Stimulated activated CD8-positive, alpha-beta memory T cell treated with anti-CD3 and anti-CD28 coated beads, Interleukin-4, amount 100 ng/mL, for 24 hours (primary cell): Measurements from ENCODE around the gene NUMA1.

Source experiments
- DNase-seq: peaks from one replicate; pipeline ENCODE4 v3.0.0-alpha.2; 2020; ENCODE audit warnings: low read depth

The NUMA1 gene

DNA sequence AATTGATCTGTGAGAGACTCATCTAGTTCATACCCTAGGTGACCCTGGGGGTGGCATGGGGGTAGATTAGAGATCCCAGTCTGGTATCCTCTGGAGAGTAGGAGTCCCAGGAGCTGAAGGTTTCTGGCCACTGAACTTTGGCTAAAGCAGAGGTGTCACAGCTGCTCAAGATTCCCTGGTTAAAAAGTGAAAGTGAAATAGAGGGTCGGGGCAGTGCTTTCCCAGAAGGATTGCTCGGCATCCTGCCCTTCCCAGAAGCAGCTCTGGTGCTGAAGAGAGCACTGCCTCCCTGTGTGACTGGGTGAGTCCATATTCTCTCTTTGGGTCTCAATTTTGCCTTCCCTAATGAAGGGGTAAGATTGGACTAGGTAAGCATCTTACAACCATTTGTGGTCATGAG, 81.0 kb downstream of the NUMA1 start:
- DNase-seq: no peak

DNA sequence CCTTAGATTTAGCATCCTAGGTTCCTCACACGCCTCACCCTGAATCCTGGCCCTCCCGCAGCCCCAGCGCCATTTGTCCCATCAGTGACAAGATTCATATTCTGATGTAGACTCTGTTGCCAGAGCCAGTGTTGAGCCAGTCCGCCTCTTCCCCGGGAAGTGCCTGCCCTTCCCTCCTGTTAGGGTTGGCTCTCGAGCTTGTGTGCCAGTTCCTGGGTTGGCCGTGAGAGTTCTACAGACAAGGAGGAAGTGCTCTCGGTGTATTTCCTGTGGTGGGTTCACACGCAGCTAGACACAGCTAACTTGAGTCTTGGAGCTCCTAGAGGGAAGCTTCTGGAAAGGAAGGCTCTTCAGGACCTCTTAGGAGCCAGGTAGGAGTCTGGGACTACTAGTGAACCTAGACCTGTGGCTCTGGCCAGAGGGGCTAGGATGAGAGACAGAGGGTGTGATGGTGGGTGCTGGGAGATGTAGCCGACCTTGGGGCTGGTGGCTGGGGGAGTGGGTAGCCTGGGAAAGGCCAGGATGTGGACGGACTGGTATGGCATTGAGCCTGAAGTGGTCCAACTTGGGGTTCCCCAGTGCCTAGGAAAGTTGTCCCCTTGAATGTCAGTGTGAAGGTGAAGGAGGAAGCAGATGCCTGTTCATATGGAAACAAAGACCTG, 81.6 kb downstream of the NUMA1 start, which contains the start of gene IL18BP:
Gene IL18BP (plus strand): TSS at position 261 of the 662 bp plus-strand sequence. CDS start 1,076 bp downstream, outside the sequence.
- no peak for DNase-seq

DNA sequence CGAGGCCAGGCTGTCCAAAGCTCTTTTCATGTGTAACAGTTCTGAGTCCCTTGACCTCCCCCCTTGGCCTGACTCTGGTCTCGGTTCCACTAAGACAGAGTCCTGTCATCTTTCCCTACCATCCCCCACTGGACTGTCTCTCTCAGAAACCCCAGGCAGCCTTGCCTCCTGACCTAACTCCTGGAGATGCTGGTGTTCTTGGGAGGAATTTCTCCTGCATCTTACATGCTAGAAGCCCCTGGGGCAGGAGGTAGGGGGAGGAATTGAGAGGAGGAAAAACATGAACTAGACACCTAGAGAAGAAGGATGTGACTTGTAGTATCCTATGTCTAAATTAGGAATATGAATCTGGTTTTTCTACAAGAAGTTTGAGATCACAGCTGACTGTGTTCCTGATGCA, 82.3 kb downstream of the NUMA1 start:
- no peak for DNase-seq

DNA sequence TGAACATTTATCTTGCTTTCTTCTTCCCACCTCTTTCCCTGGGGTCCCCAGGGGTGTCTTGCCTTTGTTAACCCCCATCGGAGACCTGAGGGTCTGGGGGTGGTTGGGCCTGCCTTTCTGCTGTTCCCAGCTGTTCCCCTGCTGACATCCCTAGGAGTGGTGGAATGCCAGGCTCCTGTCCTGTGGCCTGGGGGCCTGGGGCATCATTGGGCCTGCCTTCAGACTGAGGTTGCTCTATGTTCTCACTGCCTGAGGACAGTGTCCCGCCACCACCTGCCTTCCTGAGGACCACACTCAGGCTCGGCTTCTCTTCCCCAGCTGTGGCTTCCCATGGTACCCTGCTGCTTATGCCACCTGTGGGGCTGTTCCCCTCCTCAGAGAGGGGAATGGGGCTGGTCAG, 82.7 kb downstream of the NUMA1 start:
- no peak for DNase-seq

DNA sequence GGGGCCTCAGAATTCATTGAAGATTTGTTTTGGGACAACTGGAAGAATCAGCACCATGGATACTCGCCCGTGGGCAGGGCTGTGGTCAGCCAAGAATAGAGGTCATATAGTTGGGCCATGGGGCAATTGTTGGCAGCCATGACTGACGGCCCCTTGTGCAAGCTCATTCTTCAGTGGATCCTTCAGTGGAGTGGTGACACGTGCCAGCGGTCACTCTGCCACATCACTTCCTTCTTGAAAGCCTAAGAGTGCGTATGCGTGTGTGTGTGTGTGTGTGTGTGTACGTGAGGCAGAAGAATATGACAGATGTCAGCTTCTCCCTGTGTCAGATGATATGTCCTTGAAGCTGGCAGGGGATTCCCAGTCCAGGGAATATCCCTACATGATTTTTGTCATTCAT, 83.4 kb downstream of the NUMA1 start:
- no peak for DNase-seq

DNA sequence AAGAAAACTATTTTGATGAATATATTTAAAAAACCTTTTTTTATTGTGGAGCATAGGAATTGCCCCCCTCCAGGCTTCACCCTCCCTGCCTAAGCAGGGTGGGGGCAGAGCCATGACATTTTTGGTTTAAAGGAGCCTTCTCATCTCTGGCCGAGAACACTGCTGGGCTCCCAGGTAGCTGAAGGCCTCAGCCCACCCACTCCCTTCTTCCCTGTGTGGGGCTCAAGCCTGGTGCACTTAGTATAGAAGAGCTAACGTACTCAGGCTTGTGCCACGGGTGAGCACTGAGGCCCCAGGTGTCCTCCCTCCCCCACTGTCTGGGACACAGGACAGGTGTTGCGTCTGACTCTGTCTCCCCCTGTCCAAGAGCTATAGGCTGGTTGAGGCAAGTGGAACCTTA, 83.8 kb downstream of the NUMA1 start:
- no peak for DNase-seq

DNA sequence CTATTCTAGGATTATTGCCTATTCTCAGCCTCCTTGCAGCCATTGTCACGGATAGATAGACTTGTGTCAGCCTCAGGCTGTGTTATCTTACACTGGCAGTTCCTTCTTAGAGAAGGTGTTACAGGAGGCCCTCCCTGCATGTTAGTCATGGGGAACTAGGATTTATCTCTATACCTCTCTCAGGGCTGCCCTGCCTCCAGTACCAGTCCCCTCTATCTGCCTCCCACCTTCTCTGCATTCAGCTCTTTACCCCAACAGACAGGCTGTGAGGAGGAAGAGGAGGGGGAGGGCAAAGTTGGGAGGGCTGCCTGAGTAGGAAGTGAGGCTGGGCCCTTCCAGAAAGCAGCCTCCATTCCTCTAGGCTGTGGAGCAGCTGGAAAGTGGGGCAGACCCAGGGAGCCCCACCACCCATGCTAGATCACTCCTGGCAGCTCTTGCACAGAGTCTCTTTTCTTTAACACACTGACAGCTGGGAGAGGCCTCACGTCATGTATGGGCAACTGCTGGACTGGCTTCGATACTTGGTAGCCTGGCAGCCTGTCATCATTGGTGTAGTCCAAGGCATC, 84.5 kb downstream of the NUMA1 start:
- DNase-seq: no peak

DNA sequence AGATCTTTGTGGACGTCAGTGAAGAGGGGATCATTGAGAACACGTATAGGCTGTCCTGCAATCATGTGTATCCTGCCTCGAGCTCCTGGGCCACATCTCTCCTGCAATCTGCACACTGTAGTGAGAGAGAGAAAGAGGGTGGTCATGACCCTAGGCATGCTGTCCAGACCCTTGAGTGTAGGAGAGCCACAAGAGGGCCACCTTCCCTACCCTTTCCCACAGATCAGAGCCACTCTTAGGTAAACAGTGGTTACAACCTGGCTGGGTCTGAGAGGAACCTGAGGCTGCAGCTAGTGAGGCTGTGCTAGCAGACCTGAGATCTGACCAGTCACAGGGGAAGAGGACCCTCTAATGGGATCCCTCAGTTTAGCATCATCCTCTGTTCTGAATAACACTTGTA, 85.6 kb downstream of the NUMA1 start:
- DNase-seq: no peak

DNA sequence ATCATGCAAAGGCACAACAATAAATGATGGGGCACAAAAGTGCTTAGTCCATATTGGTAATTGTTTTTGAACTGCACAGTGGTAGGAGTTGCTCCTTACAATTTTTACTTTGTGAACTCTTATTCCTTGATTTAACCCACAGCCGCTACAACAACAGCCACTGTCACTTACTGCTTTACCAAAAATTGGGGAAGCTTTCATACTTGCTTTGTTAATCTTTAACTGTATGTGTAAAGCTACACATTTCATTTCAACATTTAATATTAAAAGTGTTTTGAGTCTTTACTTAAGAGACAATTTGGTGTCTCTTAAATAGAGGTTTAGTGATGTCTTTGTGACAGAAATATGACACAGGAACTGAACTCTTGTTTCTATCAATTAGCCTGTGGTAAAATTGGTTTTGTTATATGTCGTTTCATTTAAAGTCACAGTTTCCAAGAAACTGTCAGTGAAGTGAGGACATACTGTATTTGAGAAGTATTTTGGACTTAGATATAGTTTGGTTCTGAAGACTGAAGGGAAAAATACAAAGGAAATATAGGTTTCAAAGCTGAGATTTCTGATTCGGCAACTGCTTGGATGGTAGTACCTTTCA, 88.1 kb downstream of the NUMA1 start:
- DNase-seq: no peak

DNA sequence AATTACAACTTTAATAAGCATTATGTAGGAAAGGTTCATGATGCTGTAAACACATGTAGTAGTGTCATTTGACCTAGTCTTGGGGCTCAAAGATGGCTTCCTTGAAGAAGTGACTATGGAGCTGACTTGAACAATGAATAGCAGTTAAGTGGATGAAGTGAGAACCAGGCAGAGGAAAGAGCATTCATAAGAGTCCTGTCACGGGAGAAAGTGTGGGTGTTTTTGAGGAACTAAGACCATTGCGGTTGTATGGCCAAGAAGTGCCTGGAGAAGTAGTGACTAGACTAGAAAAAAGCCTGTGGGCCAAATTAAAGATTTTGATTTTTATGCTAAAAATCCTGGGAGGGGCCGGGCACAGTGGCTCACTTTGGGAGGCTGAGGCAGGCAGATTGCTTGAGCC, 88.8 kb downstream of the NUMA1 start:
- DNase-seq: no peak

DNA sequence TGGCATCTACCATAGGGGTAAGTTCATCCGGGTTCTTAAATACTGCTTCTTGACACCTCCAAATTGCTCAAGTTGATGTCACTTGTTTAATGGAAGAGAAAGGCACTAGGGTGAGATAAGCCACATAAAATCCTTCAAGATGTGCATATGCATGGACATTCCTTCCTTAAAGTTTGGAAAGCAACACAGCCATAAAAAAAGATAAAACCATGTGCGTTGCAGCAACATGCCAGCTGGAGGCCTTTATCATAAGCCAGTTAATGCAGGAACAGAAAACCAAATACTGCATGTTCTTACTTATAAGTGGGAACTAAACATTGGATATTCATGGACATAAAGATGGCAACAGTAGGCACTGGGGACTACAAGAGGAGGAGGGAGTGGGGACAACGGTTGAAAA, 89.6 kb downstream of the NUMA1 start:
- no peak for DNase-seq

DNA sequence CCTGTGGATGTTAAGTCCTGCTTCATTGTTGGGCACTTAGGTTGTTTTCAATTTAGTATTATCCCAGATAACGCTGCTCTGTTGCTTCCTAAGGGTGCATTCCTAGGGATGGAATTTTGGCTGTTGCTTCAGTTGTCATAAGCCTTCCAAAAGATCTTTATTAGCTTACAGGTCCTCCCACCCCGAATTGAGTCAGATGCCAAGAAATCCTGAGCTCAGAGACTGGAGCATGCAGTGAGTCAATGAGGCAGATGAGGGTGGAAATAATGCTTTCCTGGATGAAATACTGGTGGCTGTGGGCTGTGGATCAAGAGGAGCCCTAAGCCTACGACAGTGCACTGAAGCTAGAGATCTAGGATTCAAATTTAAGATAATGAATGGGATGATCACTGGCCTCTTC, 92.3 kb downstream of the NUMA1 start:
- no peak for DNase-seq

DNA sequence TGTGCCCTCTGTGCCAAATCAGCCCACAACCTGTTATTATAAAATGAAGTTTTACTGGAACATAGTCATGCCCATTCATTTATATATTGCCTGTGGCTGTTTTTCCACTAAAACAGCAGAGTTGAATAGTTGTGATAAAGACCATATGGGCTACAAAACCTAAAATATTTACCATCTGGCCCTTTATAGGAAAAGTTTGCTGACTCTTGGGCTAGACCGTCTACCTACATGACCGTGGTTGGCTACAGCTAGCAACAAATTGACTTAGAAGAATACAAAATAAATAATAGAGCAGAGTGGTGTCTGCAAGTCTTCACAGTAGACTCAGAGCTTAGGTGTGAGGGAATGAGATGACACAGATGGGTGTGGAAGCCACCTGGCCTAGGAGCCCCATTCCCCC, 92.8 kb downstream of the NUMA1 start:
- no peak for DNase-seq

DNA sequence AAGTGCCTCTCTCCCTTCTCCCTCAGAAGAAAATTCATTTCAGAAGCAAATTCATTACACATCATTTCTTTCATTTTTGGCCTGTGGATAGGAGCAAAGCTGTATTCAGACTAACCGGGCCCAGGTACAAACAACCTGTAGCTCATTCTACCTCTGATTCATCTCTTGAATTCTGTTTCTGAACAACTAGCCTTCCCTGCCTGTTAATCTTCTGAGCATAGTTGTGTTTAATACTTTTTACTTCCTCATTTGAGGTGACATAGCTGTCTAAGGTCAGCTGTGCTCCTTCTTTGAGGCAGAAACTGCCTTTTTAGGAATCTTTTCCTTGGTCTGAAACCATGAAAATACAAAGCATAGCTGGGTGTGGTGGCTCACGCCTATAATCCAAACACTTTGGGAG, 94.2 kb downstream of the NUMA1 start:
- no peak for DNase-seq

DNA sequence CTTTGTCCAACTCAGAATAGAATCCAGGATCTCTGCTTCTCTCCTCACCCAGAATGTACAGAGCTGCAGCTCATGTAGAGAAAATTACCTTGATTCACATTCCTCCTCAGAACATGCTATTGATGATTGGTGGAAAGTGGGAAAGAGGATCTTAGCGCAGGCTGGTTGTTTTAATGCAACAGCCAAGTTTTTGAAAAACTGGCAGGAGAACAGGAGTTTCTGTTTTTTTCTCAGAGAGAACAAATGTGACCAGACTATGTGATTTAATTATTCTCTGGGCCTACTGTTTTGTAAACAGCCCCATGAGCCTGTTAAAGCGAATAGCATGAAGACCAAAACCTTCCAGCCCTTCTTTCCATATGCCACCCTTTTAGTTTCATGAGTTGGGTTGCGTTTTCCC, 100.7 kb downstream of the NUMA1 start:
- no peak for DNase-seq

DNA sequence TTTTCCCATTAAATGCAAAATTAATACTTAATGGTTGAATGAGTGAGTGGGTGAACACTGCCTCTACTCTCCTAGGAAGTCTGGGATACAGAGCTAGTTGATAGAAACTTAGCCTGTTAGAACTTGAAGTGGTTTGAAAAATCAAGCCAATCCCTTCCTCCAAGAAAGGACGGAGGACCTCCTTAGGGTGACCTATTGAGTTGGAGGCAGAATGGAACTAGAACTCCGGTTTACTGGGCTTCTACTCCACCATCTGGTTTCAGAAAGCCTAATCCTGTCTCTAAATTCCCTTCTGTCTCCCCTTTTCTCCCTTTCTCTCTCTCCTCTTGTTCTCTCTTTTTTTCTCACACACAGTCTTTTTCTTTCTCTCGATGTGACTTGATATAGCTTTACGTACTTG, 101.2 kb downstream of the NUMA1 start:
- no peak for DNase-seq

DNA sequence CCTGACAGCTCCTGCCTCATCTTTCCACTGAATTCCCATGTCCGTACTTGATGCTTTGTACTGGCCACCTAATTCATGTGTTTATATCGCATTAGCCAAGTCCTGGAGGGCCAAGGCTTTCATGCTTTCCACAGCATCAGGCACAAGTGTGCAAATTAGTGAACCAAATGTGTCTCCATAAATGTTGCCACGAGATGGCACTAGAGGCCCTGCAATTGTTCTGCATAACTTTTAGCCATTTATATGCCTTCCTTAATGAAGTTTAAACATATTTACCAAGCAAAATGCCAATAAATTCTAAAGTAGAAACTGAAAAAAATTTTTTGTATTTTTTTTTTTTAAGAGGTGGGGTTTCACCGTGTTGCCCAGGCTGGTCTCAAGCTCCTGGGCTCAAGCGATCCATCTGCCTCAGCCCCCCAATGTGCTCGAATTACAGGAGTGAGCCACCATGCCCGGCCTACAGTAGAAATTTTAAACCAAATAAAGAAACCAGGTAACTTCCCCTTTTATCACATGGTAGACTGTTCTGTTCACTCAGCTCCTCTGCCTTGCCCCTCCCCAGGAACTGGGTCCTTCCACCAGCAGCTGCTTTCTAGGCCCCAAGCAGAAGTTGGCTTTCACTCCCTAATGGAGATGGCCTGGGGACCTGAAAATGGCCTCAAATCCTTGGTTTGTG, 102.5 kb downstream of the NUMA1 start:
- DNase-seq: peak; percentile 15

DNA sequence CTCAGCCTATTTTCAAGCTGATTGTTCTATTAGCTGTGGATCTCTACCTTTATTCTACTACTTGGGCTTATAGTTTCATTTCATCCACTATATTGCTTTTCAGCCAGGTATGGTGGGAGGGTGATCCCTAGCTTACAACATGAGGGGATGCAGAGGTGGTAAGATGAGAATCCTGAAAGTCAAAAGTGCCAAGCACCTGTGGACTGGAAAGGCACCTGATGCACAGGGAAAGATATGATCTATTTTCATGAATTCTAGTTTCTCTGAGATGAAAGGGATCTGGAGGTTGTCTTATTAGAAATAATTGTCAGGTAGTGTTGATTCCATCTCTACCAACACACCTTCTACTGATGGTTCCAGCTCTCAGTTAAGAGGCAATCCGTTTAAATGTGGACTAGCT, 103.3 kb downstream of the NUMA1 start:
- DNase-seq: no peak

DNA sequence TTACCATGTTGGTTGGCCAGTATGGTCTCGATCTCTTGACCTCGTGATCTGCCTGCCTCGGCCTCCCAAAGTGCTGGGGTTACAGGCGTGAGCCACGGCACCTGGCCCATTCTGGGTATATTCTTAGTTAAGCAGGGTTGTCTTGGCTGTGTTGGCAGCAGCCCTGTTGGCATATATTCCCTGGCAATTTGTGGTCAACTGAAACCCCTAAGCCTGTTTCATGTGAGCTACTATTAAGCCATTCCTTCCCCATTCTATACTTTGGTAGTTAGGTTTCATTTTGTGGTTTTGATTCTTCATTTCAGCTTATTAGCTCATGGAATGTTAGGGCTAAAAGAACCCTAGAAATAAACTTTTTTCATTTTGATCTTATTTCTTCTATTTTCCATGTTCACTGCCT, 103.8 kb downstream of the NUMA1 start:
- DNase-seq: no peak

DNA sequence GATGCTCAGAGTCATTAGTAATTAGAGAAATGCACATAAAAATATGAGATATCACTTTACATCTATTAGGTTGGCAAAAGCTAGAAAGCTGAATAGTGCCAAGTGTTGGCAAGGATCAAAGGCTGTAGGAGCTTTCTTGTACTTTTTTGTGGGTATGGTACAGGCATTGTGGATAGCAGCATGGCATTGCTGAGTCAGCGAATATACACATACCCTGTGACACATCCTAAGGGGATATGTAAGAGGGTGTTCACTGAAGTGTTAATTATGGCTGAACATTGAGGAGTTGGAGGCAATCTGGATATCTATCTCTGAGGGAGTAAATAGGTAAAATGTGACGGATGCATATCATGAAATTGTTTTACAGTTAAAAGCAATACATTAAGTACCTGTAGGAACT, 108.7 kb downstream of the NUMA1 start:
- DNase-seq: no peak

DNA sequence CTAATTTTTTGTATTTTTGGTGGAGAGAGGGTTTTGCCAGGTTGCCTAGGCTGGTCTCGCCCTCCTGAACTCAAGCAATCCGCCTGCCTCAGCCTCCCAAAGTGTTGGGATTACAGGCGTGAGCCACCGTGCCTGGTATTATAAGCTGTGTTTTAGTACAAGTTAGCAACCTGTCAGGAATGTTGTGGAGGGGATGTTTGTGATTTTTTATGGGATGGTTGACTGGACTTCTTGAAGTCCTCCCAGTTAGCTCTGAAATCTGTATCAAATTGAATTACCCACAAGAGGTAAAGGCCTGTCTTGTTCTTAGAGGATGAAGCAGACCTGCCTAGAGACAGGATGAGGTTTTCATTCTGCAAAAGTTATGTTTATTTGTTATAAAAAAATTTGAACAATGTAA, 115.7 kb downstream of the NUMA1 start:
- DNase-seq: no peak

DNA sequence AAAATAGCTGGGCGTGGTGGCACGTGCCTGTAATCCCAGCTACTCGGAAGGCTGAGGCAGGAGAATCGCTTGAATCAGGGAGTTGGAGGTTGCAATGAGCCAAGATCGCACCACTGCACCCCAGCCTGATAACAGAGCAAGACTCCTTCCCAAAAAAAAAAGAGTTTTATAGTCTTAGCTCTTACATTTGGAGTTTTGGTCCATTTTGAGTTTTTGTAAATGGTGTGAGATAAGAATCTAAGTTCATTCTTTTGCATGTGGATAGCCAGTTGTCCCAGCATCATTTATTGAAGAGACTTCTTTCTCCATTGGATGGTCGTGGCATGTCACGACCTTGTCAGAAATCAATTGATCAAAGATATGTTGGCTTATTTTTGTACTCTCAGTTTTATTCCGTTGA, 116.9 kb downstream of the NUMA1 start:
- DNase-seq: no peak

DNA sequence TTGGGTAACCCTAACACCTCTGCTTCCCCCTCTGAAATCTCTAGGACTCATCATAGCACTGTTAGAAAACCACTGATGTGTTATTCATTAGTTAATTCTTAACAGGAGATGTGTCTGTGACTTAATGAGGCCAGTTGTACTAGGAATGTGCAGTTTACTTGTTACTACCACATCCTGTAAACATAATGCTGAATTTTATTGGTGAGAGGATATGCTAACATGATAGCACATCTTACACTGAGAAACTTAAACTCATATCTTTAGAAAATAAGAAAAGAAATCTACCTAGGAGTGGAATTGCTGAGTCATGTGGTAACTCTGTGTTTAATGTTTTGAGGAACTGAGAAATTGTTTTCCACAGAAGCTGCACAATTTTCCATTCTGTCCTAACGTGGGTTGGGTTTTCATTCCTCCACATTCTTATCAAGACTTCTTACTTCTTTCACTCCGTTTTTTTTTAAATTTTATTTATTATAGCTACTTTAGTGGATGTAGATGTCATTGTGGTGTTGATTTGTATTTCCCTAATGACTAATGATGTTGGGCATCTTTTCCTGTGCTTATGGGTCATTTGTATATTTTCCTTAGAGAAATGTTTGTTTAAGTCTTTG, 117.8 kb downstream of the NUMA1 start:
- no peak for DNase-seq
